Measurements from ENCODE around the gene ATP13A3.
"Not testable (repeated sequence)": the region's sequence is repeated elsewhere in the genome, so short reads cannot be mapped to it uniquely, and the experiment has no call there.

The ATP13A3 gene

DNA sequence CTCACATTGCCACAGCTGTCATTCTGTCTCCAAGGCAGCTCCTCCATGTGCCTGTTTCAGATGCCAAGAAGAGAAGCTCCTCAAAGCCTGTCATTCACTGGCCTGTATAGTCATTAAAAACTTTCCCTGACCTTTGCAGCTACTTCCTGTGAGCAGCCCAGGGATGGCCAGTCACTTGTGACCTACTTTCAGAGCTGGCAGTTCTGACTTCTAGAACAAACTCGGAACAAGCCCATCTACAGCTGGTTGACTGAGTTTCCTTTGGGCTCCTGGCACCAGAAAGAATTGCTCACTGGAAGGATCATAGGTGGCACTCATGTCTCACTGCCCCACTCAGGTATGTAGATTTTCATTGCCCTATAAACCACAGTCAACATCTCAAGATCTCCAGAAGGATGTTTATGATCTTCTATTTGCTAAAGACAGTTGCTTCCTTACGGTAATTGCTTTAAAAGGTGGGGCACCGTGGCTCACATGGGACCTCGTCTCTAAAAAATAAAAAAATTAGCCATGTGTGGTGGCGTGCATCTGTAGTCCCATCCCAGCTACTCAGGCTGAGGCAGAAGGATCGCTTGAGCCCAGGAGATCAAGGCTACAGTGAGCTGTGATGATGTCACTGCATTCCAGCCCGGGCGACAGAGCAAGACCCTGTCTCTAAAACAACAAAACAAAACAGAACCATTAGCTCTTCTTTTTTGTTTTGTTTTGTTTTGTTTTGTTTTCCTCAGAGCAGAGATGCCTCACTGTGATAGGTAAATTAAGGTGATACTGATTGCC is 11.2 kb upstream of the ATP13A3 start:
- no peak for DNase-seq

DNA sequence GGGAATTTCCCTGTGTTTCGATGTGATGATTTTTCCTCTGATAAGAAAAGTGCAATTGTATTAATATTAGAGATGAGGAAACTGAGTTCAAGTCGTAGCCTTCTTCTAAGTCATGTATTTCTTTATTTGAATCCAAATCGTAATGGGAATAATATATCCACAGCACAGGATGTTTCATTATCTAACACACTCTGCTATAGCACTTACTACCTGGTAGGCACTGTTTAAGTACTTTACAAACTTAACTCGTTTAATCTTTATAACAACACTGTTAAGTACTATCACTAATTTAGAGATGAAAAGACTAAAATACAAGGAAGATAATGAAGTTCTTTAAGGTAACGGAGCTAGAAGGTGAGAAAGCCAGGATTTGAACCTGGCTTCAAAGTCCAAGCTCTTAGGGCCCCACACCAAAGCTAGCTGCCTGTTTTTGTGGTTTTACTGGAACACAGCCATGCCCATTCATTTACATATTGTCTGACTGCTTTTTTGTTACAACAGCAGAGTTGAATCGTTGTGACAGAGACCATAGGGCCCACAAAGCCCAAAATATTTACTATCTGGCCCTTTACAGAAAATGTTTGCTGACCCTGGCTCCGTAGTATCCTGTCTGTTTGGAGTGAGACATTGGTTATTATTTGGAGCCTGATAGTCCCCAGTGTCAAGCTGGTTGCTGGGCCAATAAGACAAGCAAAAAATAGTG is 9.6 kb upstream of the ATP13A3 start:
- no peak for DNase-seq

DNA sequence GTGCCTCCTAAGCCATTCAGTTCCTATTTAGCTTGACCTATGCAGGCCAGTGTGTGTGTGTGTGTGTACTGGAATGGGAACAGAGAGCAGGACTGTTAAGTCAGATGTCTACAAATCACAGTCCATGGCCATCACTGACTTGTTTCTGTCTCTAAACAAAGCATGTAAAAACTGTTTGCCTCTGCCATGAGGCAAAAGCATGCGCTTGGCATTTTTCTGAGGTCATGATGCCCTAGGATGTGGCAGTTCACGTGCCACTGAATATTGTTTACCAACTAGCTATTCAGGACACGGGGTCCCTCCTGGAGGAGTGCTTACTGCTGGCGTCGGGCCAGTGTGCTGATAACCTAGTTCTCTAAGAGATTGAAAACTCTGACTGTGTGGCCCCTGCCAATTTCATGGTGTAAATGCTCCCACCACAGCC is 8.2 kb upstream of the ATP13A3 start:
- no peak for DNase-seq

GRCh38 chr3:194493995-194494927 is 7.5 kb upstream of the ATP13A3 start:
- not testable (repeated sequence) for DNase-seq

DNA sequence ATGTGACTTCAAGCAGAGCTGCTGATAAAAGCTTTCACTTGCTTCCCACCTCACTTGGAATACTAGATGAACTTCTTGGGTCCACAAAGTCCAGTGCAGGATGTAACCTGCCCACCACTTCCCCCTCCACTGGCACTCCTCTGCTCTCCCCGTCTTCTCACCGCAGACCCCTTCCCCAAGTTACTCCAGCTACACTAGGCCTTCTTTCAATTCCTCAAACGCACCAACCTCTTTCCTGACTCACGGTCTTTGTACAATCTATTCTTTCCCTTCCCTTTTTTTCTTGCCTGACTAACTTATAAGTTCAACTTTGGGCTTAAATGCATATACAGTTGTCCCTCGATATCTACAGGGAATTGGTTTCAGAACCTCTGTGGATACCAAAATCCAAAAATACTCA is 5.2 kb upstream of the ATP13A3 start:
- no peak for DNase-seq

- DNase-seq, result peak; percentile 24 to 28
These were observed 3.2 kb upstream of the ATP13A3 start for GRCh38 chr3:194489736-194490612.

DNA sequence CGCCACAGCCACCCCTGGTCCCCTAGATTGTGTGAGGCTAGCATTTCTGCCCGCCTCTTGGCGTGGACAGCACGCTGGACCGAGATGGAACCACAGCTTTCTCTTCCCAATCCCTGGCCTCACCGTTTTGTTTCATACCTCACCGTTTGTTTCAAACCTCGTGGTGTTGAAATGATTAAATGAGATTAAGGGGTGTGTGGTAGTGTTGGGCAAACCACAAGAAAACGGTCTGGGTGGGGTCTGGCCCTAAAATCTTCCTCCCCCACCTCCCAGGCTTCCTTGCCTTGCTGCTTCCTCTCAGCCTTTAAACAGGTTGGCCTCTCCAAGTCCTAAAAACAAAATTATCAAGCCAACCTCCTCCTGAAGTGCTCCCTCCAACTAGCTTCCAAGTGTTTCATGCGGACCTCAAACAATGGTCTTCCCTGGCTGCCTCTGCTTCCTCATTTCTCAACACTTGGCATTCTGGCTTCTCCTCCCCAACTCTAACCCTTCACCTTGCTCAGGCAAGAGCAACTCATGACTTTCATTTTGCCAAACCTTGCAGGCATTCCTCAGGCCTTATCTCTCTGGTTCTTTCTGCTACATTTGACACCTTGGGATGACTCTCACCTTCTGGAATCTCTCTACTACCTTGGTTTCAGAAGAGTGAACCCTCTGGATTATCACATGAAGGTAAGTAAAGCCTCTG is 1.4 kb upstream of the ATP13A3 start:
- no peak for DNase-seq

DNA sequence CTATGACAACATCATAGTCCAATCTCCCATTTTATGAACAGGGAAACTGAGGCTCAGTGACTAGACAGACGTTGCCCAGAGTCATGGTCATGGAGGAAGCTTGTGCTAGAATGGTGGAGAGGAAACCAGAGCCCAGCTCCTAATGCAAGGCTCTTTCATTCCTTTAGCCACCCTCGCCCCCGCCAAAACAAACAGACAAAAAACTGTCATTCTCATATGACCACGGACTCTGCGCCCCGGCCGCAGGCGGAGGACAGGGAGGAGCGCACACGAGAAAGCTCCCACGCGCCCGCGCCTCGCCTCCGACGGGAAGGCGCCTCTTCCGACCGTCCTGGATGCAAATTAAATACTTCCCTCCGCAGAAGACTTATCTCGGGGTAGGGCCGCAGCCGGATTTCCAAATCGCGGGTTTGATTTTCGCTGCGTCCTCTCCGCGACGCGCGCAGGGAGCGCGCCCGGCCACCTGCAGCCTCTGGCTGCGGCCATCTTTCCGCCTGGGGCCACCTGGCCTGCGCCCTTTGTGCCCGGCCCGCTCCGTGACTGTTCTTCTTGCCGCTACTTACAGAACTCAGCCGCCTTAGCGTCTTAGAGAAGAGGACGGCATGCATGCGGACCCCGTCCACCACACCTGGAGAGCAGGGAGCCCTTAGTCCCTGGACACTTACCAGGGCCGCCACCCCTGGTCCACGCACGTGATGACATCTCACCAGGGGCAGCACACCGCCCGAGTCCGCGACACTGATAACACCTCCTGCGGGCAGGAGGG is 670 bp upstream of the ATP13A3 start:
- DNase-seq, result peak; percentile 46 to 51

DNA sequence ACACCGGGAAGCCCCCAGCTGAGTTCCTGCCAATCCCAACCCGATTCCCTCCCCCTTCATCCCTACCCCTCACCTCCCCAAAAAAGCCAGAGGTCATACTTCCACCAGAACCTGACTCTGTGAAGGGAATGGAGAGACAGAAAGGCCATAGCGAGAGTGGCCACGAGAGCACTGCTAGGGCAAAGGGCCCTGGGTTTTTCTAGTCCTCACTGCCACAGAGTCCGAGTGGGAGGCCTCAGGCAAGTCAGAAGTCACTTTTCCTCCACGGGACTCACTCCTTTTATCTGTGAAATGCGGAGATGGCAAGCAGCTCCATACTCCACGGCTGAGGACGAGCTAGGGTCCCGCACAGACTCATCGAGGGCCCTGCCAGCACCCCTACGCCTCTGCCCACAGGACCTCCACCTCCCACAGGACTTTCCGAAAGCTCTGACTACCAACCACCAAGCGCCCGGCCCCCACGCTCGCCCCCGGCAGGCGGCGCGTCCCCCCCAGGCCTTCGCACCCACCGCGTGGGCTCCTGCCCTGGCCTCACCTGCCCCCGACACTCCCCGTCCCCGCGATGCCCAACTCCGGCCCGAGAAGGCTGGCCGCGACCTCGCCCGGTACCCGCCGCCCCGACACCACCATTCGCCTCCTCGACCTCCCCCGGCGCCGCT is 792 bp downstream of the ATP13A3 start:
- DNase-seq, result peak; percentile 66 to 69

GRCh38 chr3:194485468-194485880 is 1.3 kb downstream of the ATP13A3 start:
- no peak for DNase-seq

DNA sequence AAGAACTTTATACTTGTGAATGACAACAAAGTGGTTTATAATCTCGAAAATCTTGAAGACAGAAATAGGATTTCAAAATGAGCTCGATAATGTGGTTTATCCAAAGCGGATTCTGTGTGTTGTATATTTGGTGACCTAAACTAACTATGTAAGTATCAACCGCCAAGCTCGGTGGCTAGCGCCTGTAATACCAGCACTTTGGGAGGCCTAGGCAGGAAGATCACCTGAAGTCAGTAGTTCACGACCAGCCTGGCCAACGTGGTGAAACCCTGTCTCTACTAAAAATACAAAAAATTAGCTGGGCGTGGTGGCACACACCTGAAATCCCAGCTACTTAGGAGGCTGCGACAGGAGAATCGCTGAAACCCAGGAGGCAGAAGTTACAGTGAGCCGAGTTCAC is 2.2 kb downstream of the ATP13A3 start:
- DNase-seq, result no peak

- no peak for DNase-seq
These were observed 3.0 kb downstream of the ATP13A3 start for GRCh38 chr3:194483850-194484249.

DNA sequence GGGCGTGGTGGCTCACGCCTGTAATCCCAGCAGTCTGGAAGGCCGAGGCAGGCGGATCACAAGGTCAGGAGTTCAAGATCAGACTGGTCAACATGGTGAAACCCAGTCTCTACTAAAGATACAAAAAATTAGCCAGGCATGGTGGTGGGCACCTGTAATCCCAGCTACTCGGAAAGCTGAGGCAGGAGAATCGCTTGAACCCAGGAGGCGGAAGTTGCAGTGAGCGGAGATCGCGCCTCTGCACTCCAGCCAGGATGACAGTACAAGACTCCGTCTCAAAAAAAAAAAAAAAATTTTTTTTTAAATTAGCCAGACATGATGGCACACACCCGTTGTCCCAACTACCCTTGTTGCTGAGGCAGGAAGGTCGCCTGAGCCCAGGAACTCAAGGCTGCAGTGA is 4.0 kb downstream of the ATP13A3 start:
- DNase-seq, result not testable (repeated sequence)

DNA sequence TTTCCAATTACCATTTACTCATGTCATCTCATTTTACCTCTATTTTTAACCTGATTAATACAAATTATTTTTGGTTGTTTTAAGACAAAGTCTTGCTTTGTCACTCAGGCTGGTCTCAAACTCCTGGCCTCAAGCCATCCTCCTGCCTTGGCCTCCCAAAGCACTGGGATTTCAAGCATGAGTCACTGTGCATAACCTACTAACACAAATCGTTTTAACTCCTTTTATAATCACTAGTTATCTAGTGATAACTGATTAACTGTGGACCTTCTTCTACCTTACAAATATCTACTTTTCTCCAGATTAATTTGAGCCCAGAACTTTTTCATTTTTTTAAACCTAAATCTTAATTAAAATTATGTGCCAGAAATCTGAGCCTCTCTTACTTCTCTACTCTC is 4.6 kb downstream of the ATP13A3 start:
- DNase-seq, result no peak

- no peak for DNase-seq
These were observed 5.1 kb downstream of the ATP13A3 start for GRCh38 chr3:194481525-194482195.

DNA sequence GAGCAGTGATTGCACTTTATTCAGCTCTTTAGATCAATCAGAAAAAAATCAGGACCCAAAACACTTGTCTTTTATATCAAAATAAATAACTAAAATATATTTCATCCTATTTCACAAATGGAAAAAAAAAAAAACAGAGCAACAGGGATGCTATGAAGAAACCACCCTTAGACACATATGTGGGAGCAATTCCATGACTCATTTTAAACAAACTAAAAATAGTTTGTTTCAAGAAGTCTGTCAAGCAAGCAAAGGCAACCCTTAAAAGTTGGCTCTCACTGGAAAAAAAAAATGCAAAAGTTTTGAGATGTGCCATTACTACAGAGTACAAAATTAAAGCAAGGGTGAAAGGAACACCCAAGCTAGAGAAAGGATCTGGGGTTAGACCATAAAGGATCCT is 5.7 kb downstream of the ATP13A3 start:
- DNase-seq, result no peak

- no peak for DNase-seq
These were observed 10.0 kb downstream of the ATP13A3 start for GRCh38 chr3:194476784-194477183.

DNA sequence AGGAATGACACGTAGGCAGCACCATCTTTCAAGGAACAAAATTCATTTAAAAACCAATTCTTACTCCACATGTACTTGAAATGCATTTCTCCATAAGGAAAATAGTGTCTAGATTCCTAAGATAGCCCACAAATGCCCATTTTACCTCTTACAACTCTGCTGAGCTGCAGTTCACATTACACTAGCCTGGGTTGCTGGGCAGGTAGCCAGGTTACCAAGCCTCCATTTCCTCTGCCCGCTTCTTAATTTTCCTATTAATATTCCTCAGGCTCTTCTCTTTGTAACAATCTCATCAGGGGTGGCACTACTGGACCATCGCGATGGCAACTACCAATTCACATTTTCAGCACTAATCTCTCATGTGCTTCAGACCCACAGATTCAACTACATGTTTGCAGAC is 10.8 kb downstream of the ATP13A3 start:
- DNase-seq, result no peak

- DNase-seq, result no peak
These were observed 11.5 kb downstream of the ATP13A3 start for GRCh38 chr3:194475138-194475932.

Data from stimulated activated CD4-positive, alpha-beta T cell treated with anti-CD3 and anti-CD28 coated beads, Interleukin-2, amount 100 ng/mL, for 24 hours (primary cell).